ENCODE measurements around the gene TKTL2. TPM values are rescaled to one million over a fixed set of nuclear protein-coding genes. Genes with fewer than 3 reads are reported as not detected.
A peak's percentile ranks its signal among the peaks of the same experiment; 100 is the strongest.

TKTL2 gene, protein sequence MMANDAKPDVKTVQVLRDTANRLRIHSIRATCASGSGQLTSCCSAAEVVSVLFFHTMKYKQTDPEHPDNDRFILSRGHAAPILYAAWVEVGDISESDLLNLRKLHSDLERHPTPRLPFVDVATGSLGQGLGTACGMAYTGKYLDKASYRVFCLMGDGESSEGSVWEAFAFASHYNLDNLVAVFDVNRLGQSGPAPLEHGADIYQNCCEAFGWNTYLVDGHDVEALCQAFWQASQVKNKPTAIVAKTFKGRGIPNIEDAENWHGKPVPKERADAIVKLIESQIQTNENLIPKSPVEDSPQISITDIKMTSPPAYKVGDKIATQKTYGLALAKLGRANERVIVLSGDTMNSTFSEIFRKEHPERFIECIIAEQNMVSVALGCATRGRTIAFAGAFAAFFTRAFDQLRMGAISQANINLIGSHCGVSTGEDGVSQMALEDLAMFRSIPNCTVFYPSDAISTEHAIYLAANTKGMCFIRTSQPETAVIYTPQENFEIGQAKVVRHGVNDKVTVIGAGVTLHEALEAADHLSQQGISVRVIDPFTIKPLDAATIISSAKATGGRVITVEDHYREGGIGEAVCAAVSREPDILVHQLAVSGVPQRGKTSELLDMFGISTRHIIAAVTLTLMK
- total RNA-seq (2021; ENCODE audit: unreplicated experiment) (not detected), Bru-seq, nascent RNA (not detected), BruChase-seq, experiment 1, labeled RNA remaining after a 2-hour chase (percentile 0 among the genes with signal in this experiment), BruChase-seq, experiment 2, labeled RNA remaining after a 6-hour chase (percentile 9 among the genes with signal in this experiment)
- polyA plus RNA-seq (2012; ENCODE audit: insufficient read length), result not detected
- long read RNA-seq, result 0 reads

GRCh38 chr4:163473576-163473975 is at the start of gene TKTL2:
TKTL2 (minus strand) TSS chr4:163473754; CDS start chr4:163473734, 20 bp downstream.
- H3K9me3 ChIP-seq (ENCODE audit: control insufficient read depth, insufficient read depth, low read depth, low read length), result no peaks in the 10 kb centered on the region
- H3K4me3 ChIP-seq (ENCODE audit: low read depth in 2 of 2, low read length in 2 of 2), result no peak within 1 kb of the TSS
- H3K27me3 ChIP-seq (ENCODE audit: control insufficient read depth, insufficient read depth, low read length), result no peaks in the 10 kb centered on the region
- no peak for TF ChIP-seq POLR2AphosphoS5 (IDR thresholded peaks at IDR 0.05; ENCODE audit: low read depth, low read length)
- TF ChIP-seq, protein P1, sequence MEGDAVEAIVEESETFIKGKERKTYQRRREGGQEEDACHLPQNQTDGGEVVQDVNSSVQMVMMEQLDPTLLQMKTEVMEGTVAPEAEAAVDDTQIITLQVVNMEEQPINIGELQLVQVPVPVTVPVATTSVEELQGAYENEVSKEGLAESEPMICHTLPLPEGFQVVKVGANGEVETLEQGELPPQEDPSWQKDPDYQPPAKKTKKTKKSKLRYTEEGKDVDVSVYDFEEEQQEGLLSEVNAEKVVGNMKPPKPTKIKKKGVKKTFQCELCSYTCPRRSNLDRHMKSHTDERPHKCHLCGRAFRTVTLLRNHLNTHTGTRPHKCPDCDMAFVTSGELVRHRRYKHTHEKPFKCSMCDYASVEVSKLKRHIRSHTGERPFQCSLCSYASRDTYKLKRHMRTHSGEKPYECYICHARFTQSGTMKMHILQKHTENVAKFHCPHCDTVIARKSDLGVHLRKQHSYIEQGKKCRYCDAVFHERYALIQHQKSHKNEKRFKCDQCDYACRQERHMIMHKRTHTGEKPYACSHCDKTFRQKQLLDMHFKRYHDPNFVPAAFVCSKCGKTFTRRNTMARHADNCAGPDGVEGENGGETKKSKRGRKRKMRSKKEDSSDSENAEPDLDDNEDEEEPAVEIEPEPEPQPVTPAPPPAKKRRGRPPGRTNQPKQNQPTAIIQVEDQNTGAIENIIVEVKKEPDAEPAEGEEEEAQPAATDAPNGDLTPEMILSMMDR (IDR thresholded peaks at IDR 0.05), result no peak
- TF ChIP-seq, protein P2, sequence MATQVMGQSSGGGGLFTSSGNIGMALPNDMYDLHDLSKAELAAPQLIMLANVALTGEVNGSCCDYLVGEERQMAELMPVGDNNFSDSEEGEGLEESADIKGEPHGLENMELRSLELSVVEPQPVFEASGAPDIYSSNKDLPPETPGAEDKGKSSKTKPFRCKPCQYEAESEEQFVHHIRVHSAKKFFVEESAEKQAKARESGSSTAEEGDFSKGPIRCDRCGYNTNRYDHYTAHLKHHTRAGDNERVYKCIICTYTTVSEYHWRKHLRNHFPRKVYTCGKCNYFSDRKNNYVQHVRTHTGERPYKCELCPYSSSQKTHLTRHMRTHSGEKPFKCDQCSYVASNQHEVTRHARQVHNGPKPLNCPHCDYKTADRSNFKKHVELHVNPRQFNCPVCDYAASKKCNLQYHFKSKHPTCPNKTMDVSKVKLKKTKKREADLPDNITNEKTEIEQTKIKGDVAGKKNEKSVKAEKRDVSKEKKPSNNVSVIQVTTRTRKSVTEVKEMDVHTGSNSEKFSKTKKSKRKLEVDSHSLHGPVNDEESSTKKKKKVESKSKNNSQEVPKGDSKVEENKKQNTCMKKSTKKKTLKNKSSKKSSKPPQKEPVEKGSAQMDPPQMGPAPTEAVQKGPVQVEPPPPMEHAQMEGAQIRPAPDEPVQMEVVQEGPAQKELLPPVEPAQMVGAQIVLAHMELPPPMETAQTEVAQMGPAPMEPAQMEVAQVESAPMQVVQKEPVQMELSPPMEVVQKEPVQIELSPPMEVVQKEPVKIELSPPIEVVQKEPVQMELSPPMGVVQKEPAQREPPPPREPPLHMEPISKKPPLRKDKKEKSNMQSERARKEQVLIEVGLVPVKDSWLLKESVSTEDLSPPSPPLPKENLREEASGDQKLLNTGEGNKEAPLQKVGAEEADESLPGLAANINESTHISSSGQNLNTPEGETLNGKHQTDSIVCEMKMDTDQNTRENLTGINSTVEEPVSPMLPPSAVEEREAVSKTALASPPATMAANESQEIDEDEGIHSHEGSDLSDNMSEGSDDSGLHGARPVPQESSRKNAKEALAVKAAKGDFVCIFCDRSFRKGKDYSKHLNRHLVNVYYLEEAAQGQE (IDR thresholded peaks at IDR 0.05; ENCODE audit: insufficient read depth in 1 of 2, low read depth in 2 of 2, low read length in 1 of 2), result no peak
- TF ChIP-seq TCF7L2 (IDR thresholded peaks at IDR 0.05; ENCODE audit: low read depth, low read length), result no peak
- TF ChIP-seq SIN3A (IDR thresholded peaks at IDR 0.05; ENCODE audit: borderline replicate concordance, insufficient read depth, low read depth, low read length), result no peak
- BruUV-seq (replicated peaks), result no TSS peak
- H3K27ac ChIP-seq (ENCODE audit: low read length), result no peak within 1 kb of the TSS
- in situ Hi-C loops (cut with HindIII; ENCODE audit: low pct_unique_long_range_greater_than_20kb, low sequenced_read_pairs) (no loop called here), intact Hi-C loops (cut with micrococcal nuclease; ENCODE audit: unreplicated experiment) (no loop called here)
- POLR2A ChIA-PET, result no interaction called here
- DNase-seq (ENCODE audit: low read depth, low spot score) (no peak), ATAC-seq (no peak)
- no peaks in the 10 kb centered on the region for H3K4me1 ChIP-seq (ENCODE audit: control insufficient read depth, insufficient read depth, low read length)
- H3K36me3 ChIP-seq (ENCODE audit: control insufficient read depth, insufficient read depth, low read length), result no peaks in the 10 kb centered on the region
- CTCF ChIA-PET, result no interaction called here

DNA sequence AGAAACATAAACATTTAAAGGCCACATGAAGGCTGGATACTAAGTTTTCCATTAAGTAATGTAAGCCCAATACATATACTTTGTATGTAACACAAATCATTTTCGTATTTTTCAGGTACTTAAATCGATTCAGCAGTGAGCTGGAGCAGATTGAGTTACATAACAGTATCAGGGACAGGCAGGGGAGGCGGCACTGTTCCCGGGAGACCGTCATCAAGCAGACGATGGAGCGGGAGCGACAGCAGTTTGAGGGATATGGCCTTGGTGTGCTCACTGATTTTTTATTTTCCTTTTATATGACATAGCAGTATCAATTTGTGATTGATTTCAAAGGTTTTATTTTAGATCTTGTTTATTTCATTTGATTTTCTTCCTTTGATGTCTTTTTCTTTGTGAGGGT is 41.6 kb upstream of the TKTL2 start:
- no TSS peak for BruUV-seq (replicated peaks)

More for the DNA sequence above, 41.6 kb upstream of the TKTL2 start:
- DNase-seq (ENCODE audit: low read depth, low spot score) (no peak), ATAC-seq (no peak)
- ChIA-PET CTCF (no interaction called here), POLR2A (no interaction called here)
- intact Hi-C loops (cut with micrococcal nuclease; ENCODE audit: unreplicated experiment), result no loop called here
- Histone ChIP-seq H3K4me3 (ENCODE audit: low read depth in 2 of 2, low read length in 2 of 2) (no peak overlapping the region), H3K36me3 (ENCODE audit: control insufficient read depth, insufficient read depth, low read length) (peaks cover 28% of the 10 kb centered on the region), H3K4me1 (ENCODE audit: control insufficient read depth, insufficient read depth, low read length) (no peaks in the 10 kb centered on the region), H3K27ac (ENCODE audit: low read length) (no peak overlapping the region), H3K27me3 (ENCODE audit: control insufficient read depth, insufficient read depth, low read length) (no peaks in the 10 kb centered on the region), H3K9me3 (ENCODE audit: control insufficient read depth, insufficient read depth, low read depth, low read length) (no peaks in the 10 kb centered on the region)
- in situ Hi-C loops (cut with HindIII; ENCODE audit: low pct_unique_long_range_greater_than_20kb, low sequenced_read_pairs), result no loop called here
- TF ChIP-seq POLR2AphosphoS5 (IDR thresholded peaks at IDR 0.05; ENCODE audit: low read depth, low read length) (no peak), SIN3A (IDR thresholded peaks at IDR 0.05; ENCODE audit: borderline replicate concordance, insufficient read depth, low read depth, low read length) (no peak)
- TF ChIP-seq, protein P2 (IDR thresholded peaks at IDR 0.05; ENCODE audit: insufficient read depth in 1 of 2, low read depth in 2 of 2, low read length in 1 of 2), result no peak

Data from Panc1 (cell line).